HepG2 (cell line): ENCODE results near the gene MRPL20. TPM values are rescaled to one million over a fixed set of nuclear protein-coding genes. Genes with fewer than 3 reads are reported as not detected.

ENCODE experiments used
- AGO2 ChIP-seq: fragments of 200-400 bp; formaldehyde crosslinking; optimal IDR thresholded peaks from 2 replicates; pipeline ENCODE3; 2017; ENCODE audit warnings: mild to moderate bottlenecking, low read depth, low read length, moderate library complexity
- GTF3A ChIP-seq: sonication (generic); formaldehyde crosslinking; conservative IDR thresholded peaks from 2 replicates; pipeline ENCODE4 v1.4.0; 2020; ENCODE audit warnings: mild to moderate bottlenecking, missing genetic modification reagents
- KDM4B ChIP-seq: sonication (generic); formaldehyde crosslinking; IDR thresholded peaks from 2 replicates; pipeline ENCODE4 v1.4.0; 2020; ENCODE audit warnings: missing genetic modification reagents
- MED13 ChIP-seq: sonication (generic); formaldehyde crosslinking; IDR thresholded peaks from 2 replicates; pipeline ENCODE4 v1.5.0; 2020; ENCODE audit warnings: missing genetic modification reagents
- MXI1 ChIP-seq: IDR thresholded peaks from 3 replicates; pipeline ENCODE4 v1.6.1; 2012; ENCODE audit warnings: low read depth, low read length, inconsistent platforms, borderline replicate concordance
- PHF5A ChIP-seq: IDR thresholded peaks from one replicate; pipeline ENCODE4 v1.6.1; 2018; ENCODE audit warnings: low read depth, missing genetic modification reagents; ENCODE audit not compliant: unreplicated experiment
- TAF1 ChIP-seq: sonication (generic); formaldehyde crosslinking; IDR thresholded peaks from 2 replicates; pipeline ENCODE4 v1.4.0; 2020; ENCODE audit warnings: missing genetic modification reagents
- TARDBP ChIP-seq: sonication (generic); formaldehyde crosslinking; IDR thresholded peaks from 2 replicates; pipeline ENCODE4 v1.8.0; 2022; ENCODE audit warnings: mild to moderate bottlenecking, missing genetic modification reagents
- TSC22D2 ChIP-seq: sonication (generic); formaldehyde crosslinking; IDR thresholded peaks from 2 replicates; pipeline ENCODE4 v1.5.1; 2020; ENCODE audit warnings: missing genetic modification reagents, mild to moderate bottlenecking, borderline replicate concordance
- ZBTB33 ChIP-seq: sonication (generic); formaldehyde crosslinking; IDR thresholded peaks from 2 replicates; pipeline ENCODE4 v1.4.0; 2020; ENCODE audit warnings: missing genetic modification reagents
- ZBTB39 ChIP-seq: sonication (generic); formaldehyde crosslinking; IDR thresholded peaks from 2 replicates; pipeline ENCODE4 v1.5.0; 2020; ENCODE audit warnings: missing genetic modification reagents
- ZBTB40 ChIP-seq, 2 experiments: fragments of 450-650 bp in 1 of 2; sonication (generic) in 1 of 2; formaldehyde crosslinking in 1 of 2; IDR thresholded peaks; 2 replicates each; pipeline versions ENCODE4 v1.6.1 to v1.8.0; 2016 to 2022; ENCODE audit warnings: antibody characterized with exemption in 1 of 2, mild to moderate bottlenecking in 1 of 2, missing genetic modification reagents in 1 of 2
- ZNF12 ChIP-seq: sonication (generic); formaldehyde crosslinking; IDR thresholded peaks from 2 replicates; pipeline ENCODE4 v1.5.0; 2020; ENCODE audit warnings: missing genetic modification reagents
- ZNF34 ChIP-seq: sonication (generic); formaldehyde crosslinking; IDR thresholded peaks from 2 replicates; pipeline ENCODE4 v1.4.0; 2020; ENCODE audit warnings: mild to moderate bottlenecking, missing genetic modification reagents, borderline replicate concordance
- ZNF496 ChIP-seq: sonication (generic); formaldehyde crosslinking; IDR thresholded peaks from 2 replicates; pipeline ENCODE4 v1.8.1; 2023; ENCODE audit warnings: mild to moderate bottlenecking, moderate library complexity, missing genetic modification reagents; ENCODE audit not compliant: insufficient replicate concordance
- ZNF792 ChIP-seq: IDR thresholded peaks from 2 replicates; pipeline ENCODE4 v1.6.1; 2016
- polyA plus RNA-seq, 8 experiments: library from polyadenylated mRNA; depleted of rRNA in 3 of 8; stranded (reverse) in 7 of 8; unstranded in 1 of 8; fragments of >200 nt; fragmentation: Illumina TruSeq in 4 of 8; extraction: Trizol in 4 of 8; gene quantifications; 2 replicates each; pipeline versions ENCODE4 v1.2.1 to v1.2.3, GENCODE V29; 2011 to 2016; ENCODE audit warnings: low read depth in 4 of 8, missing spikeins in 1 of 8, mixed read lengths in 1 of 8; ENCODE audit not compliant: insufficient read depth in 1 of 8
- total RNA-seq, 5 experiments: library from RNA; depleted of rRNA; stranded (reverse); fragments of >200 nt; fragmentation: Illumina TruSeq; extraction: Trizol; gene quantifications; 2 replicates each; pipeline ENCODE4 v1.2.3, GENCODE V29; 2016; ENCODE audit warnings: low read depth in 1 of 5

Gene MRPL20
- total and polyA plus RNA-seq, 2 of the 13 experiments (the other 11 are each of a cell fraction or from before 2014, with no cell fraction given), result 59.2 to 127 TPM

- TF ChIP-seq ZBTB33 (CRISPR knock-in tag), result no peak
- TF ChIP-seq ZNF12 (CRISPR knock-in tag), result no peak
- peak; percentile 61; the same call in 1 of the 2 replicates for TF ChIP-seq TARDBP (CRISPR knock-in tag)
- peak; percentile 33 for TF ChIP-seq PHF5A
- TF ChIP-seq MXI1, result peak; percentile 46; the same call in 1 of the 3 replicates
- no peak for TF ChIP-seq ZNF496 (CRISPR knock-in tag)
- TF ChIP-seq GTF3A (CRISPR knock-in tag), result no peak
- TF ChIP-seq ZBTB39 (CRISPR knock-in tag), result 0 out of 2 replicates have a peak, but pooled peaks have one; percentile 23
- no peak for TF ChIP-seq TSC22D2 (CRISPR knock-in tag)
- TF ChIP-seq MED13 (CRISPR knock-in tag), result no peak
- no peak for TF ChIP-seq ZNF34 (CRISPR knock-in tag)
- peak; percentile 21; the same call in 1 of the 2 replicates for TF ChIP-seq TAF1 (CRISPR knock-in tag)
- peak; percentile 61 for TF ChIP-seq AGO2
- TF ChIP-seq ZNF792 (CRISPR knock-in tag), result no peak
- TF ChIP-seq KDM4B (CRISPR knock-in tag), result peak; percentile 29; the same call in 1 of the 2 replicates
- TF ChIP-seq ZBTB40 (IDR thresholded peaks at IDR 0.05), result no peak
- TF ChIP-seq ZBTB40 (CRISPR knock-in tag; IDR thresholded peaks at IDR 0.05), result peak; percentile 46; the same call in 1 of the 2 replicates
Observed at GRCh38 chr1:1358433-1359271, 48.4 kb downstream of the MRPL20 start, which contains the start of gene MXRA8 (continued).
